GM21717 (cell line): ENCODE measurements around the gene PITX3.
A peak's percentile ranks its signal among the peaks of the same experiment; 100 is the strongest.
"Not testable (repeated sequence)": the region's sequence is repeated elsewhere in the genome, so short reads cannot be mapped to it uniquely, and the experiment has no call there.

Source experiments
- ATAC-seq: cut with Tn5 transposase; IDR thresholded peaks from one replicate; pipeline ENCODE4 v1.9.1; 2021; ENCODE audit warnings: mild to moderate bottlenecking, moderate library complexity; ENCODE audit not compliant: unreplicated experiment

PITX3 gene

DNA sequence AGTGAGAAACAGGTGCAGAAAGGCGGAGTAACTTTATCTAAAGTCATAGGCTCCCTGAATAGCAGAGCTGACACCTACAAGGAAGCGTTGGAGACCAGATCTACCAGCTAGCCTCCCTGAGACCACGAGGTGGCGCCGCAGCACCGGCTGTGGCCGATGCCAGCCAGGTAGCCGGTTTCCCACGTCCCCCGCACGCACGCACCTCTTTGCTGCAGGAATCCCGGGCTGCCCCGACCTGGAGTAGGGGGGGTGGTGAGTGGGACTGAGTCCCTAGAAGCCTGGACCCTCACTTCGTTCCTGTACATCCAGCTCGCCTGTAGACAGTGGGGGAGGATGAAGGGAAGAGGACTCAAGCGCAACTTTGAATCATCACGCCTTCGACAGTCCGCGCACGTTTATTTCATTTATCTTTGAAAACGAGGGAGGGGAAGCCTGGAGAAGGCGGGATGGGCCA lies 11.5 kb downstream of the PITX3 start:
- no peak for ATAC-seq

- ATAC-seq = no peak
Observed at GRCh38 chr10:102227050-102227449, 14.3 kb downstream of the PITX3 start.

DNA sequence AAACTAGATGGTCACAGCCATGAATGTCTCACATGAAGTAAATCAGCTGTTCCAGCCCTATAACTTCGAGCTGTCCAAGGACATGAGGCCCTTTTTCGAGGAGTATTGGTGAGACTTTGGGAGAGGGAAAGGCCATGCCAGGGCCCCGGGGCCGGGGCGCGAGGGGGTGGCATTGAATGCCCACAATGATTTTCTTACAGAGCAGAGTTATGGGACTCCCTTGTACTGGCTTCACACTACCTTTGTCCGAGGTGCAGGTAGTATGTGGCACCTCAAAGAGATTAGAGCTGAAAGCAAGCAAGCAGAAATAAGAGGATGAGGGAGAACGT lies 14.8 kb downstream of the PITX3 start:
- no peak for ATAC-seq

- ATAC-seq = peak; percentile 63
Observed at GRCh38 chr10:102225646-102226541, 15.4 kb downstream of the PITX3 start, which contains the start of gene ELOVL3. Gene ELOVL3 (plus strand): TSS chr10:102226299. CDS start chr10:102226549, 250 bp downstream.

DNA sequence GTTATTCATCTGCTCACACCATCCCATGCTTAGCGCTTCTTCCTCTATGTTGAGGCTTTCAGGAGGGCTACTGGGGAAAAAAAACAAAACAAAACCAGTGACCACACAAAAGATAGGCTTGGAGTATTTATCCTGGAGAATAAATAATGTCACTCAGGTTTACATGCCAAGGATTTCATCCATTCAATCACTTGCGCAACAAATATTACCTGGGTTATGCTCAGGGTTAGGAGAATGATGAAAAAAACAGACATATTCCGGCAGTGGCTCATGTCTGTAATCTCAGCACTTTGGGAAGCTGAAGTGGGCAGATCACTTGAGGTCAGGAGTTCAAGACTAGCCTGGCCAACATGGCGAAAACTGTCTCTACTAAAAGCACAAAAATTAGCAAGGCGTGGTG lies 18.5 kb downstream of the PITX3 start:
- ATAC-seq = no peak

DNA sequence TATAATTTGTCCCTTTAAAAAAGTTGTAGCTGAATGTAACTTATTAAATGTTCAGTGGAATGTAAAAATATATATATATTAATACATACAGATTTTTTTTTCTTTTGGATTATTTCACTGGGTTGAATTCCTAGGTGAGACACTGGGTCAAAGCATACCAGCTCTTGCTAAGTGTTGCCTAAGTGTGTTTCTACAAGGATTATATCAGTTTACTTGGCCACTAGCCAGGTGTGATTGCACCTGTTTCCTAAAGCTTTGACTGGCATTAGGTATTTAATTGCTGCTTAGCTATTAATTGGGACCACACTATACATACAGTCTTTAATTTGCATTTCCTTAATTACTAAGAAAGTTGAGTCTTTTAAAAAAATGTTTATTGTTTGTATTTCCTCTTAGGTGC lies 20.7 kb downstream of the PITX3 start:
- no peak for ATAC-seq

- no peak for ATAC-seq
Observed at GRCh38 chr10:102219370-102219769, 21.9 kb downstream of the PITX3 start.

- not testable (repeated sequence) for ATAC-seq
Observed at GRCh38 chr10:102213599-102213998, 27.7 kb downstream of the PITX3 start.

DNA sequence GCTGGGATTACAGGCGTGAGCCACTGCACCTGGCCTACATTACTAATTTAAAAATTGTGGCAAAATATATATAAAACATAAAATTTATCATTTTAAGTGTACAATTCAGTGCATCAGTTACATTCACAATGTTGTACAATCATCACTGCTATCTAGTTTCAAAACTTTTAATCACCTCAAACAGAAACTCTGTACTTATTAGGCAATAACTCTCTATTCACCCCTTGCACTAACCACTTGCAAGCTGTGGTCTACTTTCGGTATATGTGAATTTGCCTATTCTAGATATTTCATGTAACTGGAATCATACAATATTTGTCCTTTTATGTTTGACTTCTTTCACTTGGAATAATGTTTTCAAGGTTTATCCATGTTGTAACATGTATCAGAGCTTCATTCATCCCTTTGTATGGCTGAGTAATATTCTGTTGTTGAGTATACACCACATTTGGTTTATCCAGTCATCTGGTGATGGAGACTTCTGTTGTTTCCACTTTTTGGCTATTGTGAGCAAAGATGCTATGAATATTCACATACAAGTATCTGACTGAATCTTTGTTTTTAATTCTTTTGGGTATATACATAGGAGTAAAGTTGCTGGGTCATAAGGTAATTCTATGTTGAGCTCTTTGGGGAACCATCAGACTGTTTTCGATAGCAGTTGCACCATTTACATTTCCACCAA lies 29.6 kb downstream of the PITX3 start:
- ATAC-seq = no peak

DNA sequence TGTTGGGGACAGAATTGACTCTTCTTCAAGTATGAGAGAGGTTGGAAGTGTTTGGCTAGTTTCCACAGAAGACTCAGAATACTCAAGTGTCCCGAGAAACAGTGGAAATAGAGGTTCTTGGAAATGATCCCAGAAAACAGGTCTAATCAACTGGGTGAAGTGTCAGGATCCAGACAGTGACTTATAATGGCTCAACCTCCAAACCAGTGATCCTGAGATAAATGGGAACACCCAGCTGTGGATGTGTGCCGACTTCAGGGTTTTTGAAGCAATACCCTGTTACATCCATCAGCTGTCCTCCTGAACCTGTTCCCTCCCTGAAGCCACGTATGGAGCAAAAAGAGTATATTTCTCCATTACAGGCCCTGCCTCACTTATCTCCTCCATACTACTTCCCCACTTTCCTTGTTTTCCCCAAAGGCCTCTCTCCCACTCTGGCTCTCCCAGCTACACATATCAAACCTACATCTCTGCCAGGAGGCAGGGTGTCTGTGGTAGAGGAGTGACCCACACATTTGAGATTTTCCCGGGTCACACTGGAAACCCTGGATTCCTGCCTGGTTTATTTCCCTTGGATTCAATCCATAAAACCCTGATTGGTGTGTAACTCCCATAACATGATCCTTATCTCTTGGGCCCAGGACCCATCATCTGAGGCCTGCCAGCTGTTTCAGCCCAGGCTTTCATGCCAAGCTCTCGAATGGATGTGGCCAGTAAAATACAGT lies 32.8 kb downstream of the PITX3 start:
- ATAC-seq = no peak

DNA sequence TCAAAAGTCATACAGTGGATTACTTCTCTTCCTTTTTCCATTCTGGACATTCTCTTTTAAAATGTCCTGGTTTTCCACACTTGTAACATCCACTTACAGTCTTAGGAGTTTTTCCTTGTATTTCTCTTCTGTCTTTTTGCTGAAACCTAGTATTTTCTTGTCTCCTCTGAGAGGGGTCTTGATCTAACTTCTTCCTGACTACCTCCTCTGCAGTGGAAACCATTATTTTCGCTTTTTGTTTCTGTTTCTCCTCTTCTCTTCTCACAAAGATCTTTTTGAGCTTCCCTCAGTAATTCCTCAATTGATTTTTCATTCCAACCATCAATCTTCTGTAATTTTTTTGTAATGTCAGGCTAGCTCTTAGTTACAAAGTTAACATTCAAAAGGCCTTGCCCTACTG lies 38.9 kb downstream of the PITX3 start:
- no peak for ATAC-seq

DNA sequence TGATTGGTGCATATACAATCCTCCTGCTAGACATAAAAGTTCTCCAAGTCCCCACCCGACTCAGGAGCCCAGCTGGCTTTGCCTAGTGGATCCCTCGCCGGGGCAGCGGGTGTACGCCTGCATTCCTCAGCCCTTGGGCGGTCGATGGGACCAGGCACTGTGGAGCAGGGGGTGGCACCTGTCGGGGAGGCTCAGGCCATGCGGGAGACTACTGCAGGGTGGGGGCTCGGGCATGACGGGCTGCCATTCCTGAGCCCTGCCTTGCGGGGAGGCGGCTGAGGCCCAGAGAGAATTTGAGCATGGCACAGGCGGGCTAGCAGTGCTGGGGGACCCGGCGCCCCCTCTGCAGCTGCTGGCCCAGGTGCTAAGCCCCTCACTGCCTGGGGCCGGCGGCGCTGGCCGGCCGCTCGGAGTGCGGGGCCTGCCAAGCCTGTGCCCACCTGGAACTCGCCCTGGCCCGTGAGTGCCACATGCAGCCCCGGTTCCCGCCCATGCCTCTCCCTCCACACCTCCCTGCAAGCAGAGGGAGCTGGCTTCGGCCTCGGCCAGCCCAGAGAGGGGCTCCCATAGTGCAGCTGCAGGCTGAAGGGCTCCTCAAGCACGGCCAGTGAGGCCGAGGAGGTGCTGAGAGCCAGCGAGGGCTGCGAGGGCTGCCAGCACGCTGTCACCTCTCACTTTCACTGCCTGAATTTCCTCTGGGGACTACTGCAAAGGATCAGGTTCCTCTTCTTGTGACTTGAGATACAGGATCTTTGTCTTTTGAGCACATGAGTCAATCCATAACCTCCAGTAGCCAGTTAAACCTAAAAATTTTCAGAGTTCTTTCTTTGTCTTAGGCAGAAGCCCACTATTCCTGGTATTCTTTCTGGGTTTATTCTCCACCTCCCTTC lies 40.3 kb downstream of the PITX3 start:
- ATAC-seq = no peak

DNA sequence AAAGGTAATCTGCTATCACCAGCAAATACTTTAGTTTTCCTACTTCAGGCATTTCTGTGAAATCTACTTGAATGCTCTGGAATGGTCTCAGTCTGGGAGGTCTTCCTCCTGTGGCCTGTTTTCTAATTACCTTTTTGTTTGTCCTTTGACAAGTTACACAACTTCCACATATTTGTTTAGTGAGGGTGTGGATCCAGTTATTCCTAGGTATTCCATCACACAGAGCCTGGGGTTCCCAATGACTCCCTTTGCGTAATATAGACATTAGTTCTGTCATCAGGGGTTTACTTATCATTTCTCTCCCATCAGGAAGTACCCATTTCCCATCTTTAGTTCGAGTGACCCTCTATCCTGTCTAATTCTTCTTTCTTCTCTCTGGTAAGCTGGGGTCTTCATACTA lies 43.3 kb downstream of the PITX3 start:
- no peak for ATAC-seq

GRCh38 chr10:102196893-102197292 lies 44.4 kb downstream of the PITX3 start:
- ATAC-seq = no peak

DNA sequence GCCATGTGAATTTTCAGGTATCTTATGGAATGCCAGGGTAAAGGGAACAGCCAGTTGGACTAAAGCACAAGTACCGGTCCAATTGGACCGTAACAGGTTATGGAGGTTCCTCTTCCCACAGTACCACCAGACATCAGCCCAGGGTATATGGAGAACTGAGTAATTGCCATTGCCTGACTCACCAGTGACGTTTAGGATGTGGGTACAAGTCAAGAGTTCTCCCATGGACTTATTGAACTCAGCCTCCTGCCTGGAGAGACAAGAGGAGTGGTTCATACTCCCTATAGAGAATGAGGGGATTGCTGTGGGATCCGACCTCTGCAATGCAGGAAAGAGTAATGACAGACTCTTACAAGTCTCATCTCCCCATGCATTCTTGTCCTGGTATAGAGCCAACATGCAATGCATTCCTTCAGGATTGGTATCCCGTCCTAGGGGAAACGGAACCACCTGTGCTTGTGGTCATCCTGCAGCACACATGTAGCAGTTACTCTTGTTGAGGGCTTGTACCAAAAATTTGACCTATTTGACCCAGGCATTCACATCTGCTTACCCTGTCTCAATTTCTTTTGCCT lies 45.9 kb downstream of the PITX3 start:
- no peak for ATAC-seq

GRCh38 chr10:102191956-102192355 lies 49.4 kb downstream of the PITX3 start:
- ATAC-seq = no peak

DNA sequence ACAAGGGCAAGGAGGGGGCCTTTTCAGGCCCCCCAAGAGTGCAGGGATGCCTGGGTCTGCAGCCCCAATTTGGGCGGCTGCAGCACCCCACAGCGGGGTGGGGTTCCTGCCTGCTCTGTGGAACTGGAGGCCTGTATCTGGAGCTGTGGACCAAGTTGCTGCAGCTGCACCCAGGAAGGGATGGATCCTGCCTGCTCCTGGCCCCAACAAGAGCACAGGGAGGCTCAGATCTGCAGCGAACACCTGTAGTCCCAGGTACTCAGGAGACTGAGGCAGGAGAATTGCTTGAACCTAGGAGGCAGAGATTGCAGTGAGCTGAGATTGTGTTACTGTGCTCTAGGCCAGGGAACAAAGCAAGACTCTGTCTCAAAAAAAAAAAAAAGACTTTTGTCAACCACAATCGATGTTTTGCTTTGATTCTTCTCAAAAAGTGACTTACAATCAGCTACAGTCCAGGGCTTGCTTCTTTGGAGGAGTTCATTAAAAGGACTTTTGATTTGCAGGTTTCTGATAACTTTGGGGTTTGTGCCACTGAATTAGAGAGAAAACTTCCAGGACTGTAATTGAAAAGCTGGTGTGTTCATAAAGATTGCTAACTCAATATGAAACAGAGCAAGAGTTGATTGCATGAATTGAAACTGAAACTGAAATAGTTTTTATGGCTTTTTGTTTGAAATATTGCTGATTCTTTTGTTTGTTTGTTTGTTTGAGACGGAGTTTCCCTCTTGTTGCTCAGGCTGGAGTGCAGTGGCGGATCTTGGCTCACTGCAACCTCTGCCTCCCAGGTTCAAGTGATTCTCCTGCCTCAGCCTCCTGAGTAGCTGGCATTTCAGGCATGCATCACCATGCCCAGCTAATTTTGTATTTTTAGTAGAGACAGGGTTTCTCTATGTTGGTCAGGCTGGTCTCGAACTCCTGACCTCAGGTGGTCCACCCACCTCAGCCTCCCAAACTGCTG lies 52.1 kb downstream of the PITX3 start:
- ATAC-seq = not testable (repeated sequence)

DNA sequence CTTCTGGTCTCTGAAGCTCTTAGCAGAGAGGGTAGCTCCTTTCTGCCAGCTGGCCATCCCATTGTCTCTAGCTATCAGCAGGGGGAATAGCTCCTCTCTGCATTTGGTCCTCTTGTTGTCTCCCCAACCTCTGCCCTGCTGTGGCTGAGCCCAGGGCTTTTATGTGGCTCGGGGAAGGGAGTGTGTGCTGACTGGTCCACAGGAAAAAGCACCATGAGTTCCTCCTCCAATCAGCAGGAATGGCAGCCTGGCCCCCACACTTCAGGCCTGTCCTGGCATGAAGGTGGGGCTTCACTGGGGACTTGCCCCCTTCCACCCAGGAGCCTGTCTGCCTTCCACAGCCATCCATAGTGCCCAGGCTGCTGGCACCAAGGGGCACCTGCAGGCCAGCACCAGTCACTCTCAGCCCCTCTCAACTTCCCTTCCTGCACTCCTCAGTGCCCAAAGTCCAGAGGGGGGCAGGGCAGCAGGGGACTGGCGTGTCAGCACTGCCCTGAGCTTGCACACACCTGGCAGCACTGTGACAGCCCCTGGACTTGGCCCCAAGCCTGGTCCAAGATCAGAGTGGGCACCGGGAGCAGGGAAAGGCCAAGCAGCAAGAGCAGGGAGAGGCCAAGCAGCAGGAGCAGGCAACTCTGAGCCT lies 52.9 kb downstream of the PITX3 start:
- no peak for ATAC-seq
